Keratinocyte (primary cell): Measurements from ENCODE around the gene MAP4.

Experiments used
- CTCF ChIP-seq, 3 experiments: IDR thresholded peaks in 1 of 3; conservative IDR thresholded peaks in 1 of 3; optimal IDR thresholded peaks in 1 of 3; 2 replicates in 2 of 3; 3 replicates in 1 of 3; pipeline versions ENCODE3 to v1.5.1; 2011; ENCODE audit warnings: low read length in 3 of 3, mild to moderate bottlenecking in 3 of 3, moderate library complexity in 2 of 3, control low read depth in 1 of 3, inconsistent platforms in 1 of 3; ENCODE audit not compliant: insufficient read depth in 2 of 3; ENCODE audit errors: extremely low read depth in 1 of 3
- EZH2 ChIP-seq: IDR thresholded peaks from one replicate; pipeline ENCODE4 v1.6.1; 2012; ENCODE audit warnings: inconsistent platforms, mild to moderate bottlenecking, low read length, moderate library complexity

GRCh38 chr3:48039487-48040190 is 23.4 kb upstream of the MAP4 start:
- TF ChIP-seq CTCF (optimal IDR thresholded peaks at IDR 0.05 in 1 of 3, IDR thresholded peaks at IDR 0.05 in 1 of 3, conservative IDR thresholded peaks at IDR 0.05 in 1 of 3; ENCODE audit: extremely low read depth in 1 of 3, insufficient read depth in 2 of 3, low read length in 3 of 3) = no peak
- TF ChIP-seq EZH2 = no peak
